Thymus (tissue), 11 donors: ENCODE results near the gene ASXL1. TPM values are rescaled to one million over a fixed set of nuclear protein-coding genes. Genes with fewer than 3 reads are reported as not detected.

Experiments
- DNase-seq, 9 donors: peaks; one replicate each; pipeline ENCODE4 v3.0.0-alpha.2; 2013; ENCODE audit warnings: low spot score in 9 of 9, low read depth in 6 of 9, missing footprints in 1 of 9
- H3K27ac ChIP-seq, 2 donors: one replicate each; pipeline ENCODE4 v1.5.1; 2013; ENCODE audit warnings: control low read depth in 1 of 2, low read depth in 1 of 2, low read length in 1 of 2, mild to moderate bottlenecking in 1 of 2, moderate library complexity in 1 of 2
- H3K27me3 ChIP-seq, 2 donors: one replicate each; pipeline ENCODE4 v1.5.1; 2013; ENCODE audit warnings: low read length in 1 of 2; ENCODE audit not compliant: control insufficient read depth in 2 of 2, insufficient read depth in 1 of 2
- H3K36me3 ChIP-seq, 2 donors: one replicate each; pipeline ENCODE4 v1.5.1; 2013; ENCODE audit warnings: low read length in 1 of 2, mild to moderate bottlenecking in 1 of 2, moderate library complexity in 1 of 2; ENCODE audit not compliant: control insufficient read depth in 2 of 2, insufficient read depth in 2 of 2
- H3K4me1 ChIP-seq, 2 donors: one replicate each; pipeline ENCODE4 v1.5.1; 2013; ENCODE audit warnings: low read length in 2 of 2; ENCODE audit not compliant: control insufficient read depth in 2 of 2, insufficient read depth in 2 of 2
- H3K4me3 ChIP-seq, 2 donors: one replicate each; pipeline ENCODE4 v1.5.1; 2013; ENCODE audit warnings: low read length in 2 of 2, control low read depth in 1 of 2, mild to moderate bottlenecking in 1 of 2
- H3K9me3 ChIP-seq, 2 donors: one replicate each; pipeline ENCODE4 v1.5.1; 2013; ENCODE audit warnings: low read length in 1 of 2, mild to moderate bottlenecking in 1 of 2; ENCODE audit not compliant: control insufficient read depth in 2 of 2, insufficient read depth in 1 of 2
- WGBS: extraction: QIAGEN DNeasy Blood & Tissue Kit; methylation state at CpG from one replicate; pipeline ENCODE4 v1.1.7; 2013; 5-methylcytosine and 5-hydroxymethylcytosine counted together
- polyA plus RNA-seq: library from polyadenylated mRNA; stranded (reverse); fragments of 200-250 nt; gene quantifications from one replicate; pipeline ENCODE4 v1.2.3, GENCODE V29; 2013
- total RNA-seq: library from RNA; stranded (reverse); fragments of 120-200 nt; gene quantifications from one replicate; pipeline ENCODE4 v1.2.4, GENCODE V29; 2013
- donor health status: healthy.

The ASXL1 gene
- total and polyA plus RNA-seq, 2 donors, result 34.8 to 40.0 TPM

GRCh38 chr20:32474717-32474966, 116.5 kb downstream of the ASXL1 start:
- Histone ChIP-seq H3K27me3 (no peaks in the 10 kb centered on the region), H3K4me1 (peaks cover 19 to 72% of the 10 kb centered on the region in 2 donors), H3K4me3 (no peak overlapping the region), H3K9me3 (peaks cover 0 to 5% of the 10 kb centered on the region in 2 donors), H3K36me3 (peaks cover 52 to 57% of the 10 kb centered on the region in 2 donors), H3K27ac (peak overlapping the region; percentile 25 to 65)
- no peak for DNase-seq
- 73% methylated on average over 8 of the region's 8 CpGs for WGBS

- peaks cover 19 to 76% of the 10 kb centered on the region in 2 donors for H3K4me1 ChIP-seq
- peaks cover 0 to 5% of the 10 kb centered on the region in 2 donors for H3K9me3 ChIP-seq
- WGBS, result 50% methylated on average over 28 of the region's 28 CpGs
- peak overlapping the region; percentile 46 to 65 for H3K27ac ChIP-seq
- no peak for DNase-seq
- H3K4me3 ChIP-seq, result no peak overlapping the region
- peaks cover 46 to 57% of the 10 kb centered on the region in 2 donors for H3K36me3 ChIP-seq
- no peaks in the 10 kb centered on the region for H3K27me3 ChIP-seq
Measured at GRCh38 chr20:32474967-32475811, 117.1 kb downstream of the ASXL1 start.

GRCh38 chr20:32476684-32477593, 118.8 kb downstream of the ASXL1 start:
- Histone ChIP-seq H3K9me3 (peaks cover 0 to 5% of the 10 kb centered on the region in 2 donors), H3K36me3 (peaks cover 41 to 46% of the 10 kb centered on the region in 2 donors), H3K27me3 (no peaks in the 10 kb centered on the region), H3K4me3 (no peak overlapping the region), H3K4me1 (peaks cover 23 to 81% of the 10 kb centered on the region in 2 donors), H3K27ac (peak overlapping the region; percentile 25 to 65)
- WGBS, result 83% methylated on average over 22 of the region's 22 CpGs
- DNase-seq, result no peak

GRCh38 chr20:32477594-32478512, 119.7 kb downstream of the ASXL1 start:
- H3K36me3 ChIP-seq, result peaks cover 32 to 37% of the 10 kb centered on the region in 2 donors
- no peak overlapping the region for H3K27ac ChIP-seq
- WGBS, result 97% methylated on average over 11 of the region's 11 CpGs
- H3K27me3 ChIP-seq, result peaks cover 0 to 5% of the 10 kb centered on the region in 2 donors
- DNase-seq, result no peak
- peaks cover 31 to 87% of the 10 kb centered on the region in 2 donors for H3K4me1 ChIP-seq
- H3K4me3 ChIP-seq, result no peak overlapping the region
- H3K9me3 ChIP-seq, result peaks cover 0 to 5% of the 10 kb centered on the region in 2 donors

- Histone ChIP-seq H3K9me3 (peaks cover 0 to 5% of the 10 kb centered on the region in 2 donors), H3K27me3 (peaks cover 0 to 5% of the 10 kb centered on the region in 2 donors), H3K36me3 (peaks cover 25 to 30% of the 10 kb centered on the region in 2 donors), H3K27ac (no peak overlapping the region), H3K4me3 (no peak overlapping the region), H3K4me1 (peaks cover 31 to 87% of the 10 kb centered on the region in 2 donors)
- no peak for DNase-seq
- 96% methylated on average over 7 of the region's 7 CpGs for WGBS
Measured at GRCh38 chr20:32478576-32478975, 120.4 kb downstream of the ASXL1 start.

GRCh38 chr20:32479012-32479411, 120.9 kb downstream of the ASXL1 start:
- 99% methylated on average over 5 of the region's 5 CpGs for WGBS
- Histone ChIP-seq H3K36me3 (peaks cover 21 to 26% of the 10 kb centered on the region in 2 donors), H3K4me1 (peaks cover 31 to 84% of the 10 kb centered on the region in 2 donors), H3K9me3 (peaks cover 0 to 5% of the 10 kb centered on the region in 2 donors), H3K27me3 (peaks cover 0 to 5% of the 10 kb centered on the region in 2 donors), H3K27ac (peak overlapping the region in 1 of 2 donors; percentile 28), H3K4me3 (no peak overlapping the region)
- no peak for DNase-seq

- Histone ChIP-seq H3K4me1 (peaks cover 31 to 79% of the 10 kb centered on the region in 2 donors), H3K4me3 (no peak overlapping the region), H3K27ac (peak overlapping the region in 1 of 2 donors; percentile 60), H3K9me3 (peaks cover 0 to 5% of the 10 kb centered on the region in 2 donors), H3K27me3 (peaks cover 0 to 5% of the 10 kb centered on the region in 2 donors), H3K36me3 (peaks cover 14 to 18% of the 10 kb centered on the region in 2 donors)
- WGBS, result 73% methylated on average over 2 of the region's 2 CpGs
- DNase-seq, result no peak
Measured at GRCh38 chr20:32479697-32480171, 121.6 kb downstream of the ASXL1 start.
